ENCODE results near the gene ARHGAP20.
A peak's percentile ranks its signal among the peaks of the same experiment; 100 is the strongest.
"Not testable (repeated sequence)": the region's sequence is repeated elsewhere in the genome, so short reads cannot be mapped to it uniquely, and the experiment has no call there.

Gene ARHGAP20

GRCh38 chr11:110720431-110721275, 8.4 kb upstream of the ARHGAP20 start:
- DNase-seq (ENCODE audit: low spot score), result no peak

- DNase-seq (ENCODE audit: low spot score), result peak; percentile 35
Observed at GRCh38 chr11:110716361-110716760, 4.1 kb upstream of the ARHGAP20 start.

GRCh38 chr11:110715541-110715940, 3.3 kb upstream of the ARHGAP20 start:
- peak; percentile 48 for DNase-seq (ENCODE audit: low spot score)

- DNase-seq (ENCODE audit: low spot score), result no peak
Observed at GRCh38 chr11:110713449-110713776, 1.2 kb upstream of the ARHGAP20 start.

- DNase-seq (ENCODE audit: low spot score), result peak; percentile 21
Observed at GRCh38 chr11:110712659-110713448, 617 bp upstream of the ARHGAP20 start.

- DNase-seq (ENCODE audit: low spot score), result no peak
Observed at GRCh38 chr11:110711448-110711775, 825 bp downstream of the ARHGAP20 start.

GRCh38 chr11:110710628-110711381, 1.4 kb downstream of the ARHGAP20 start:
- DNase-seq (ENCODE audit: low spot score), result peak; percentile 20

GRCh38 chr11:110704210-110704864, 7.9 kb downstream of the ARHGAP20 start:
- no peak for DNase-seq (ENCODE audit: low spot score)

GRCh38 chr11:110691926-110692325, 20.3 kb downstream of the ARHGAP20 start:
- no peak for DNase-seq (ENCODE audit: low spot score)

- DNase-seq (ENCODE audit: low spot score), result no peak
Observed at GRCh38 chr11:110689306-110689705, 22.9 kb downstream of the ARHGAP20 start.

GRCh38 chr11:110679323-110679975, 32.8 kb downstream of the ARHGAP20 start:
- DNase-seq (ENCODE audit: low spot score), result no peak

GRCh38 chr11:110675548-110675947, 36.7 kb downstream of the ARHGAP20 start:
- DNase-seq (ENCODE audit: low spot score), result no peak

GRCh38 chr11:110665689-110666465, 46.4 kb downstream of the ARHGAP20 start:
- DNase-seq (ENCODE audit: low spot score), result no peak

GRCh38 chr11:110655967-110656366, 56.3 kb downstream of the ARHGAP20 start:
- DNase-seq (ENCODE audit: low spot score), result no peak

- DNase-seq (ENCODE audit: low spot score), result no peak
Observed at GRCh38 chr11:110654456-110654855, 57.8 kb downstream of the ARHGAP20 start.

GRCh38 chr11:110645253-110645652, 67.0 kb downstream of the ARHGAP20 start:
- DNase-seq (ENCODE audit: low spot score), result no peak

- no peak for DNase-seq (ENCODE audit: low spot score)
Observed at GRCh38 chr11:110634370-110634769, 77.9 kb downstream of the ARHGAP20 start.

GRCh38 chr11:110631551-110631950, 80.7 kb downstream of the ARHGAP20 start:
- no peak for DNase-seq (ENCODE audit: low spot score)

GRCh38 chr11:110629594-110629993, 82.6 kb downstream of the ARHGAP20 start:
- no peak for DNase-seq (ENCODE audit: low spot score)

GRCh38 chr11:110621826-110622225, 90.4 kb downstream of the ARHGAP20 start:
- peak; percentile 26 for DNase-seq (ENCODE audit: low spot score)

- not testable (repeated sequence) for DNase-seq (ENCODE audit: low spot score)
Observed at GRCh38 chr11:110619366-110619765, 92.9 kb downstream of the ARHGAP20 start.

Measured in AG08395 (cell line).